Fibroblast of skin of right quadriceps (primary cell): Measurements from ENCODE around the gene MORN1.

Source experiments
- DNase-seq: peaks from one replicate; pipeline ENCODE4 v3.0.0-alpha.2; 2013

Gene MORN1

DNA sequence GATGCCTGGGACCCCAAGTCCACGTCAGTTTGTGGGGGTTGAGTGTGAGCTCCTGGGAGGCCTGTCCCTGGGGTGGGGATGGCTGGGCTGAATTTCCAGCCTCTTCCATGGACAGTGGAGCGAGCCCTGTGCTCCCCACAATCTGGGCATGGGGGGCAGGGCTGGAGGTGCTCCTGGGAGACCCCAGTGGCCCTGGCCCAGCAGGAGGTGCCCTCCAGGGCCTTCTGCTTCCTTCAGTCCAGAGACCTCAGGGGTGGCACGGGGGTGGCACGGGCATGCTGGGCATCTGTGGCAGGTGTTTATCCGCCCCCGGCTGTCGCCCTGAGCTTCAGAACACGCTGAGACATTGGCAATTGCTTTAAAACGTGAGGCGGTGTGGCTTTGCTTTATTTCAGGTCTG lies 40.9 kb downstream of the MORN1 start:
- DNase-seq, result no peak

DNA sequence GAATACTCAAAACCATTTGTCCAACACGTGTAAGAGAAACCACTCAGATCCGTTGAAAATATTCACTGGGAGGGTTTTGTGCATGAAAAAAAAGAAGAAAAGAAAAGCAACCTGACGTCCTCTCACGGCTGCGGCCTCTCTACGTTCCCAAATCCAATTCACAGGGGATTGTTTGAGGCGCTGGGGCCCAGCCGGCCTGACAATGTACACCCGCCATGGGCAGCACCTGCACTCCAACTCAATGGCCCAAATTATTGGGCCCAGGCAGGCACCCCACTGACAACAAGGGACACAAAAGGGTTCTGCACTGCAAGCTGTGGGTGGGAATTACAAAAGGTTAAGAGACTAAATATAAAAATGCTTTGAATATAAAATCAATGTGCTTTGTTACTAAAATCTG lies 41.5 kb downstream of the MORN1 start:
- DNase-seq, result no peak

DNA sequence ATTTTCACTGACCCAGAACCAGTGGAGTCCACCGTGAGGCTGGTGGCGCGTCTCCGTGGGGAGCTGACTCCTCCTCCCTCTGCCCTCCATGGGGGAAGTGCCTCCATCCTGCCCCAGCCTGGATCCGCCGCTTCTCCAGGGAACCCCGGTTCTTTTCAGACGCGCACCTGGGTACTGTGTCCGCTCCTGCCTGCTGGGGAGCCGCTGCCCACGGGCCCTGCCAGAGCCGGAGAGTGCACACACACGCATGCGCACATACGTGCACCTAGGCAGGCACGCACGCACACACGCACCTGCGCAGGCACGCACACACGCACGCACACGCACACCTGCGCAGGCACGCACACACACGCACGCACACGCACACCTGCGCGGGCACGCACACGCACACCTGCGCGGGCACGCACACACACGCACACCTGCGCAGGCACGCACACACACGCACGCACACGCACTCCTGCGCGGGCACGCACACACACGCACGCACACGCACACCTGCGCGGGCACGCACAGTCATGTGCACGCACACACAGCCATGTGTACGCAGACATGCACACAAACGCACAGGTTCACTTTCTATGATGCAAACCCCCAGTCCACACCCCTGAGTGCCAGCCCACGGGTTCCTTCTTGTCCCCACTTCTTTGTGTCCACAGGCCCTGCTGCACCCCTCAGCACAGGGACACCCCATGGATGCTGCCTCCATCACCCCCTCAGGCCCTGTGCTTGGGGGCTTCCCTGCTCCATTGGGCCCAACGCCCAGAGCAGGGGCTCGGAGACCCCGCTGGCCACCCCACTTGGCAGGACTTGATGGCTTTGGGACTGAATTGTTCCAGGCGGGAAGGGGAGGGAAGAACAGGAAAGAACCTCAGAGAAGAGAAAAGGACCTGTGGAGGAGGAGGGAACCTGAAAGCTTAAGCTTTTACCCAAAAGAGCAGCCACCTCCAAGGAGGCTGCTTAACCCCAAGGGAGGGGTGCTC lies 42.7 kb downstream of the MORN1 start:
- DNase-seq, result no peak

DNA sequence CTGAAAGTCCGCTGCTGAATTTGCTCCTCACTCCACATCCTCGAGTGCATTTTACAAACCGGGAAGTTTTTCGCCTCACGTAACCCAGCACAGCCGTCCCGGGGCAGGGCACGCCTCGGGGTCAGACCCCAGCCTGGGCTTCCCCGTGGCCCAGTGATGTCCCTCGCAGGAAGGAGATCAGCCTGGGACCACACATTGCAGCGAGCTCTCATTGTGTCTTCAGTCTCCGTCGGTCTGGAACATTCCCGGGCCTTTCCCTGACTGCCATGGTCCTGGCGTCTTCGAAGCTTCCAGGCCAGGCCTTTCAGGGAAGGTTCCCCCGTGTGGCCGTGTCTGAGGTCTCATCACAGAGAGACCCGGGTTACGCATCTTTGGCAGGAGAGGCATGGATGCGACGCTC lies 43.5 kb downstream of the MORN1 start:
- DNase-seq, result no peak

DNA sequence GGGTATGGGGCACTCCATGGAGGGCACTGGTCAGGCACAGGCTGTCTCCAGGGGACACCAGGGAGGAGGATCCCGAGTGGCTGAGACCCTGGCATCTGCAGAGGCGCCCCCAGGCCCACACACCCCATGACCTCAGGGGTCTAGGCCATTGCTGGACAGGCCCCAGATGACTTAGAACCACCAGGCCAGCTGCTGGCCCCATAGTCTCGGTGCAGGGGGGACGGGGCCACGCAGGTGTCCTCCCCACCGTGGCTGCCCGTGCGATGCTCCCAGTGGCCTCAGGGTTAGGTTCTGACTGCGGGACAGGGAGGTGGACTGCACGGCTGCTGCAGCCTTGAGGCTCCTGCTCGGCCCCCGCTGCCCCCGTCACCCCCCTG lies 44.0 kb downstream of the MORN1 start:
- DNase-seq, result no peak

DNA sequence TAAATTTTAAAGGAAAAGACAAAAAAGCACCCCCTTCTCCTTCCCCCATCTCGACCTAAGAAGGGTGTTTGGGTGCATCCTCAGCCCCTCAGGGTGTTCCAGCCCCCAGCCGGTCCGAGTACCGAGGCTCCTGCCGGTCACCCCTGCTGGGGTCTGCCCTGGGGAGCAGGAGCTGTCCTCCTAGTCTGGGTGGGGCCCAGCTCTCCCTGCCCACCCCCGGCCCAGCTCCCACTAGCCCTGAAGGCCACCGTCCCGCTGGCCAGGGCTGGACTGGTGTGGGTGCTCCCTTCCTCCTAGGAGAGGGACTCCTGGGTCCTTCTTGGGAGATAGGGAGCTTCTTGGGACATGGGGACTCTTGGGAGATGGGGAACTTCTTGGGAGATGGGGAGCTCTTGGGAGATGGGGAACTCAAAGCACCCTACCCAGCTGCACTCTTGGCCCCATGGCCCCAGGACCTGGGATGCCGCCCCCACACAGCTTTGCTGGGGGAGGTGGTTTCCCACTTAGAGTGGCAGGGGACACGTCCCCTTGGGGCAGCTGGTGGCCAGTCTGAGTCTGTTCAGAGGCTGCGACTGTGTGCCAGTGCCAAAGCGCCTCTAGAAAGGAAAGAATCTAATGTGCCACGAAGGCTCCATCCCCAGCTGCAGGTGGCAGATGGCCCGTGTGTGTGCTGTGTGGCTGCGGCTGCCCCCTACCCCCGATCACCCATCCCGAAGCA lies 44.5 kb downstream of the MORN1 start:
- no peak for DNase-seq

DNA sequence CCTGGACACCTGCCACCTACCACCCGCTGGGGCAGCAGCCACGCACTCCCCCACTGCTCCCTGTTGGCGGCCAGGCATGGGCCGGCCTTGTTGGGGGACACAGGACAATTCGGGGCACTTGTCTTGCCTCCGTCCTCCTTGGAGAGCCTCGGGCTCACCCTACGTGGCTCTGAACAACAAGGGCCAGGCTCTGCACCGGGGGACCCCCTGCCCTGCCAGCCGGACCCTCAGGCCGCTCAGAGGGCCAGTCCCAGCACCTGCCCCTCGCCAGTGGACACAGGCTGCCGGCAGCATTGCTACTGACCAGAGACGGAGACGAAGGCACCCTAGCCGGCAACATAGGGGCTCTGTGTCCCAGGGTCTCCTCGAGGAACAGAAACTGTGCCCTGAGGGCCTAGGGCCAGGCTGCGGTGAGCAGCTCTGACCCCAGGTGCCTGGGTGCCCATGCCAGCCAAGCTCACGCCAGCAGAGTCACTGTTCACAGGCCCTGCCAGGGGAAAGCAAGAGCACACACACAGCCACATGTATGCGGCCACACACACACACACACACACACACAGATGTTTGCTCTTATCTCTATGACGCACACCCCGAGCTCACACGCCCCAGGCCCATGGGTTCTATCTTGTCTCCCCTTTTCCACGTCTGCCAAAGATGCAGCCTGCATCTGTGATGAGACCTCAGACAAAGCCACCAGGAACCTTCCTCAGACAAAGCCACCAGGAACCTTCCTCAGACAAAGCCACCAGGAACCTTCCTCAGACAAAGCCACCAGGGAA lies 45.9 kb downstream of the MORN1 start:
- no peak for DNase-seq

DNA sequence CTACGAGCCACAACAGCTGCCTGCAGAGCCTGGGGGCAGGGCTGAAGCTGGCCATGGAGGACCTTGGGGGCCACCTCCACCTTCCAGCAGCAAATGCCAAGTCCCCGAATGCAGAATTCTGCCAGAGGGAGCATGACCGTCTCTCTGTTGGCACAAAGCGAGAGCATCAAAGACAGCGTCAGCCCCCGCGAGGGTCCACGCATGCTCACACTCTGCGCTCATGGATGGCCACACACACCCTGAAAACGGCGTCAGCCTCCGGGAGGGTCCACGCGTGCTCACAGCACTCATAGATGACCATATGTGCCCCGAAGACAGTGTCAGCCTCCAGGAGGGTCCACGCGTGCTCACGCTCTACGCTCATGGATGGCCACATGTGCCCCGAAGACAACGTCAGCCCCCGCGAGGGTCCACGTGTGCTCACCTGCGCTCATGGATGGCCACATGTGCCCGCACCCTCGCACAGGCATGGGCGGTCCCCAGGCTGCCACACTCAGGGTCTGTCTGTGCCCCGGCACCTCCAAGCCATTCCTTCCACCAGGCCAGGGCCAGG lies 46.5 kb downstream of the MORN1 start:
- no peak for DNase-seq

DNA sequence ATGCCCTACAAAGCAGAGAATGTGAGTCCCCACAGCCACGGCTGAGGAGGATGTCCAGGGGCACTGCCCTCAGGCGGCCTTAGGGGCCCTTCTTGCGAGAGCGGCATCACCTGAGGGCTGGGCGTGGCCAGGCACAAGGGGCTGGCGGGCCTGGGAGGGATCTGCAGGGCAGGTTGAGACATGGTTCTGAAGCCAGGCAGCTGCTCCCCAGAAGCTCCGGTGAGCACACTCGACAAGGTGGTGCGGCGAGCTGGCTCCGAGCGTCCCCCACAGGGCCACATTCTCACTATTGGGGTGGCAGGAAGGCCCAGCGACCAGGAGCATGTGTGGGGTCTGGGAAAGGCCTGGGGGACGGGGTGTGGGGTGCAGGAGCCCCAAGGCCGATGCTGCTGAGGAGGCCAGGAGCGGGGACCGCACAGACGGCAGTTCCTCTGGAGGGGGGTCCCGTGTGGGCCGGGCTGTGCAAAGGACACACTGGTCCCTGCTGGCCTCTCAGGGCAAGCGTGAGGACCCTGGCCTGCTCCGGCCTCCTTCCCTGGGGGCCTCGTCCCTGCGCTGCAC lies 47.2 kb downstream of the MORN1 start:
- no peak for DNase-seq

DNA sequence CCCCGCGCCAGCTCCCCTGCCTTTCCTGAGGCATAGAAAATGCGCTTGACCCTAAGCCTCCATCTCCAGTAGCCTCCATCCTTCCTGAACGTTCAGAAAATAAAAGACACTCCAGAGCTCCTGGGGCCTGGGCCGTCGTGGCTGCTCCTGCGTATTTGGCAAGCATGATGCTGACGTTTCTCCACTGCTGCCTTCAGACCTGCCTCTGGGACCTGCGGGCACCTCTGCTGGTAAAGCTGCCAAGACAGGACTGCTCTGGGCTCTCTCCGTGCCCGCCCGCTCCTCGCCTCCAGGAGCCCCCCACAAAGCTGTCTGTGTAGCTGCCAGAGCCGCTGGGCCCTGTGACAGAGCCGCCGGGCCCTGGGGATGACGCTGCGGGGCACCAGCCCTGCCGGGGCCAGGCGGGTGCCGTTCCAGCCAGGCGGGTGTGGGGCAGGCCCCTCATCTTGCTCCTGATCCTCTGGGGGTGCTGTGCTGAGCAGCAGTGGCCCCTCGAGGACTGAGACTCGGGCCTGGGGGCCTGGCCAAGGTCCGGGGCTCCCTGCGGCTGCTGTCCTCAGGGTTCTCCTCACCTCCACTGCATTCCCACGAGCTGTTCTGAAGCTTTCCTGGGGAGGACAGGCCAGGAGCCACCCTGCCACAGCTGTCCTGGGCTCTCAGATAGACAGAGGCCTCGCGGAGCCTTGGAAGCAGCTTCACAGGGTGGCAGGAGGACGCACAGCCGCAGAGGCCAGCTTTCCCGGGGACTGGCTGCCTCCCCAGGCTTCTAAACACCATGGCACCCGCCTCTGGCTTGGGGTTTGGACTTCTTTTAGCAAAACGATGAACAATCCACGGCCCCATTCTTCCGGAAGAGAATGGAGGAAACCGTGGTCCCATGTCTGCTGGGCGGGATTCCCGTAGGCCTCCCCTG lies 48.1 kb downstream of the MORN1 start:
- no peak for DNase-seq

DNA sequence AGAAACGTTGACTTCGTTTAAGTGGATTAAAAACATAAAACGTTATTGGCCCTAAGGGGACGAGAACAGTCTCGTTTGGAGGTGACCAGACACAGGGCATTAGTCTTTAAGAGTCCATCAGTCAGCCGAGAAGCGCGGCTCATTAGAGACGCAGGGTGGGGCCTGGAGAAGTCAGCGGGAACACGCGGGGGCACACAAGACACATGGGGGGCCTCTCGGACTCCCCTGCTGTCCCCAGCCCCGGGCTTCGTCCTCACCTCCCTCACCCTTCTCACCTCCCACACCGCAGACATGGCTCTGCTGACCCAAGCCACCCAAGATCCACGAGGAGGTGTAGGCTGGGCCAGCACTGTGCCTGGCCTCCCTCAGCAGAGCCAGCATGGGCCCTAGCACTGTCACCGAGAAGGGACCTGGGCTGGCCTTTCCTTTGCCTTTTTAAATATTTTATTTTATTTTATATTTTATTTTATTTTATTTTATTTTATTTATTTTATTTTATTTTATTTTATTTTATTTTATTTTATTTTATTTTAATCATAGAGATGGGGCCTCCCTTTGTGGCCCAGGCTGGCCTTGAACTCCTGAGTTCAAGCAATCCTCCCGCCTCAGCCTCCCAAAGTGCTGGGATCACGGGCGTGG lies 48.9 kb downstream of the MORN1 start:
- no peak for DNase-seq

DNA sequence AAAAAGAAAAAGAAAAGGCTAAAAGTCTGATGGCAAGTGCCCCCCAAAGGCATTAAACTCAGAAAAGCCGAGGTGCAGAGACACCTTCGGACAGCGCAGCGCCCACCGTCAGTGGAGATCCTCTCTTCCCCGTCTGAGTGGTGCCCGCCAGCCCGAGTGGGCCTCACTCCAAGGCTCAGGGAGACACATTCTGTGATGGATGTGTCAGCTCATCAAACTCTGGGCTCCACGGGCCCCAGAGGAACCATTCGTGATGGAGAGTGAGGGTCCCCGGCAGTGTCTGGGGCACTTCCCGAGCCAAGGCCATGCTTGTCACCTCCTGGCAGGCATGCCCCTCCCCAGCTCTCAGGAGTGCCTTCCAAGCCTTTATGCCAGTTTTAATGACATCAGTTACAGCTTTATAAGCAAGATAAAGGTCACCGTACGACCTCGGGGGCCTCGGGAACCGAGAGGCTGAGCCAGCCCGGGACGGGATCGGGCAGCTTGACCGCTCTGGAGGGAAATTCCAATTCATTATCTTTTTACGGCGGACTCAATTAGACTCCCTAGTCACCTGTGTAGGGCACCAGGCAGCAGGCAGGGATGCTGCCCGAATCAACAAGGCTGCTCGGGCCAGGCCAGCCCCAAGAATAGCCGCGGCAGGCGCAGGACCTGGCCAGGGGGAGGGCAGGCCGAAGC lies 49.5 kb downstream of the MORN1 start:
- DNase-seq, result no peak

DNA sequence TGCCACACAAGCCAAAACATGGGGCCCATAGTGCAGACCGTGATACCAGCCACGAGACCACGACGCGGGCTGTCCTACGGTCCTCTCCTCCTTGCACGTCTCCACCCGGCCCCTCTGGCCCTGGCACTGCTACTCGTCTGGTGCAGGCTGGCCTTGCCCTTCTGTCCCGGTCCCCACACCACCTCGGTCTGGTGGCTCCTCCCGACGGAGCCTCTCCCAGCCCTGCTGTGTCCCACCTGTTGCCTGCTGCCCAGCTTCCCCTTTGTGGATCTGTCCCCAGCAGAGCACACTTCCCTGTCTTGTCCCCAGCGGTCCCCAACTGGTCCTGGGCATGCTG lies 50.5 kb downstream of the MORN1 start:
- no peak for DNase-seq

DNA sequence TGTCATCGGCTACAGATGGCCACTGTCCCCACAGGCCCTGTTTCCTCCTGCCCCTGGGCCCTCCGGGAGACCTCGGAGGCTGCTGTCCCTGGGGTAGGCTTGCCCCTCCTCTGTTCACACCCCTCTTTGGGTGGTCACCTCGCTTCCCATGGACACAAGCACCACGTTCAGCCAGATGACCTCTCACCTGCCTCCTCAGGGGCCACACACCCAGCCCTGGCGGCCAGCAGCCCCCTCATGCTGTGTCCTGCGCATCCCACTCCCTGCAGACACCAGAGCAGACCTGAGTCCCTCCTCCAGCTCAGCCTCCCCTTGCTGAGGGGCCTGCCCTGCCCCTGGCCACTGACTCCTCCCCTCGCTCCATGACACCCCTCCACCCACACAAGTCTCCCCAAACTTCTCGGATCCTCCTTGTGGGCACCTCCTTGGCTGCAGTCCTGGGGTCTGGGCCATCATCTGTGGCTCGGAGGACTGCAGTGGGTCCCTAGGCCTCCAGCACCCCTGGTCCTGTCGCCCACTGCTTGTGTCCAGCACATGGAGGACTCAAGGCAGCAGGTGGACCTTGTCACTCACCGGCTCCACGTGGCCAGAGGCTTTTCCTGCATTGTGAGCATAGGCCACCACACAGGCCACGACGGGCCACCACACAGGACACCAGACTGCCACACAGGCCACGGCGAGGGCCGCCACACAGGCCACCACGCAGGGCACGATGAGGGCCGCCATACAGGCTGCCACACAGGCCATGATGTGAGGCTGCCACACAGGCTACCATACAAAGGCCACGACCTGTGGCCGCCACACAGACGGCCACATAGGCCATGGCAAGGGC lies 51.1 kb downstream of the MORN1 start:
- no peak for DNase-seq

DNA sequence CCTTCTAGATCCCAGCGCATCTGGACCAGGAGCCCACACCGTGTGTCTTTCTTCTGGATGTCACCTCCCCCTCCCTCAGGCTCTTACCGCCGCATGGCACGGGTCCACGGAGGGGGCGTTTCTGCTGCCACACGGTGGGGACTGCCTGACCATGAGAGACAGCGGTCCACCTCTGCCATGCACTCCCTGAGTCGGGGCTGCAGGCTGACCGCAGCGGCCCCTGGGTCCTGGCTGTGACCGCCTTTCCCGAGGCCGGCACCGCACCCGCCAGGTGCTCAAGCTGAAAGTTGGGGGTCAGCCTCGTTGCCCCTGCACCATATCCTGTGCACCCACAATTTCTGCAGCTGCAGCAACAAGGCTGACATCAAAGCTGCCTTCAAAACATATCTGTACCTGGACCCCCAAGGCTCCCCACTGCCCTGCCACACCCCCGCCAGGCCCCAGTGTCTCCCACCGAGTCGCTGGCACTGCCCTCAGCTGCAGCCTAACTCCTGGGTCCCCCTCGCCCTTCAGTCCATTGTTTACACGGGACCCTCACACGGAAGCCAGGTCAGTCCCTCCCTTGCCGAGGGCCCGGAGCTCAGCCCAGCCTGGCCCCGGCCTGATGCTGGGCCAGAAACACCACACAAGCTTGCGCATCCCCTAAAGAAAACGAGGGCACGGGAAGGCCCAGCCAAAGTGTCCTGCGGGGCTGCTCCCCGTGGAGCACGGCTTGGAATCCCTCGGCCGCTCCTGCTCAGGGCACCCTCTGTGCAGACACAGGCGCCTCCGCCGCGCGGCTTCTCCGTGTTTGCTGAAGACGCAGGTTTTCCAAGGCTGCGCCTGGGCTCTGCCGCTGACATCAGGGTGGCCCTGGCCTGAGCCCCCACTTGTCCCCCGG lies 51.9 kb downstream of the MORN1 start:
- no peak for DNase-seq

DNA sequence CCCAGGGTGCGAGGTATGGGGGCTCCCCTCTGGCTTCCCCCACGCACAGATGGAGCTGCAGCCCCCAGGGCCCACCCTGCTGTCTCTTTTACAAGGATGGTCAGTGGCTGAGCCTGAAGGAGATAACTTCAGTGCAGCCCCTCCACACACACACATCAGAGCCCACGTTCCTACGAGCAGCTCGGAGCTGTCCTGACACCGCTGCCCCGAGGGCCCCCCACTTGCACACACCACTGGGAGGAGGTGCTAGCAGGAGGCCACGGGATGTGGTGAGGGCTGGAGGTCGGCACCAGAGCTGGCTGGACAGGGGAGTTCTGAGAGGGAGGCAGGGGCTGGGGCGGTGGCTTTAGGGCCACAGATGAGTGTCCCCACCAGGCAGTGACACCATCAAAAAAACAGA lies 53.9 kb downstream of the MORN1 start:
- DNase-seq, result no peak

DNA sequence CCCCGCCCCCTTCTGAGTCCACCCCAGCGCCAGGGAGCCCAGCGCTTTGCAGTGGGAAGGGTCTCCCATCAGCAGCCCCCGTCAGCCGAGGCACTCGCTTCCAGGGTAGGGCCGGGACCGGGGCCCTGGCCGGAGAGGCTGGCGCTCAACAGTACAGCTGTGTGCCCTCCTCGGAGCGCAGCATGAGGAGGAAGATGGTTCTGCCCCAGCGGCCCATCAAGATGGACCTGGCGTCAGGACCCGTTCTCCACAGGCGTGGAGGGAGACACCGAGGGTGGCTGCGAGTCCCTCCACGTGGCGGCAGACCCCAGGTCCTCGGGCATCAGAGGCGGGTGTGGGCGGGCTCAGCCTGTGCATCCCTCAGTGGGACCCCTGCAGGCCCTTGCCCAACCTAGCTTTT lies 54.3 kb downstream of the MORN1 start:
- DNase-seq, result no peak

DNA sequence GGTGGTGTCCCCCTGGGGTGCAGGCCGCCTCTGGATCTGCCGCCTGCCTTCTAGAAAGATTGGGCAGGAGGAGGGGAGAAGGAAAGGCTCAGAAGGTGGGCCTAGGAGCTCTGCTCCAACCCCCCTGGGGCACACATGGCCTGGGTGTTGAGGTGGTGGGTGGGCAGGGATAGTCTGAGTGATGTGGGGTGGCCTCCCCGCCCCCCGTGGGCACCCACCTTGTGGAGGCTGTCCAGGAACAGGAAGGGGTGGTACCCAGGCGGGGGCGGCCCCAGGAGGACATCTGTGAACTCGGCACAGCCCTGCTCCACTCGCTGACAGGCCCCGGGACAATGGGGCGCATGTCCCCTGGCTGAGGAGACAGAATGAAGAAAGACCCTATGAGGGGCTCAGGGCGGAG lies 54.9 kb downstream of the MORN1 start:
- no peak for DNase-seq
